BE2C (cell line): Measurements from ENCODE around the gene CACNA2D2.

ENCODE experiments used
- DNase-seq: peaks from one replicate; pipeline ENCODE4 v3.0.0-alpha.2; 2020
- H3K27me3 ChIP-seq: fragments of 250-450 bp; sonication (Bioruptor Pico); 2 replicates; pipeline ENCODE4 v1.5.1; 2020; ENCODE audit warnings: mild to moderate bottlenecking
- H3K36me3 ChIP-seq: fragments of 250-450 bp; sonication (Bioruptor Pico); 2 replicates; pipeline ENCODE4 v1.5.1; 2020; ENCODE audit warnings: mild to moderate bottlenecking
- H3K4me1 ChIP-seq: fragments of 250-450 bp; sonication (Bioruptor Pico); 2 replicates; pipeline ENCODE4 v1.5.1; 2020
- H3K4me3 ChIP-seq: 2 replicates; pipeline ENCODE4 v1.5.1; 2011; ENCODE audit warnings: low read depth, low read length
- H3K9me3 ChIP-seq: fragments of 250-450 bp; sonication (Bioruptor Pico); 2 replicates; pipeline ENCODE4 v1.5.1; 2020
- CTCF ChIP-seq: IDR thresholded peaks from 2 replicates; pipeline ENCODE4 v1.5.1; 2012; ENCODE audit warnings: mild to moderate bottlenecking, low read depth, low read length

Gene CACNA2D2

GRCh38 chr3:50479523-50479922 lies 23.9 kb downstream of the CACNA2D2 start:
- no peaks in the 10 kb centered on the region for H3K9me3 ChIP-seq
- H3K4me3 ChIP-seq: no peak overlapping the region
- no peaks in the 10 kb centered on the region for H3K36me3 ChIP-seq
- H3K27me3 ChIP-seq: no peaks in the 10 kb centered on the region
- TF ChIP-seq CTCF: no peak
- no peak for DNase-seq
- H3K4me1 ChIP-seq: no peaks in the 10 kb centered on the region

GRCh38 chr3:50478671-50479260 lies 24.7 kb downstream of the CACNA2D2 start:
- Histone ChIP-seq H3K4me1 (no peaks in the 10 kb centered on the region), H3K27me3 (no peaks in the 10 kb centered on the region), H3K4me3 (no peak overlapping the region), H3K36me3 (no peaks in the 10 kb centered on the region), H3K9me3 (no peaks in the 10 kb centered on the region)
- no peak for DNase-seq
- no peak for TF ChIP-seq CTCF

- no peaks in the 10 kb centered on the region for H3K9me3 ChIP-seq
- no peaks in the 10 kb centered on the region for H3K27me3 ChIP-seq
- no peaks in the 10 kb centered on the region for H3K4me1 ChIP-seq
- no peak overlapping the region for H3K4me3 ChIP-seq
- H3K36me3 ChIP-seq: no peaks in the 10 kb centered on the region
- DNase-seq: no peak
- no peak for TF ChIP-seq CTCF
Observed at GRCh38 chr3:50478051-50478450, 25.4 kb downstream of the CACNA2D2 start.

GRCh38 chr3:50475348-50475747 lies 28.1 kb downstream of the CACNA2D2 start:
- TF ChIP-seq CTCF: no peak
- no peak overlapping the region for H3K4me3 ChIP-seq

GRCh38 chr3:50474717-50475116 lies 28.7 kb downstream of the CACNA2D2 start:
- Histone ChIP-seq H3K9me3 (no peaks in the 10 kb centered on the region), H3K27me3 (no peaks in the 10 kb centered on the region), H3K4me3 (no peak overlapping the region), H3K36me3 (no peaks in the 10 kb centered on the region), H3K4me1 (no peaks in the 10 kb centered on the region)
- no peak for TF ChIP-seq CTCF
- no peak for DNase-seq

More at GRCh38 chr3:50475348-50475747, 28.1 kb downstream of the CACNA2D2 start:
- H3K4me1 ChIP-seq: no peaks in the 10 kb centered on the region
- no peaks in the 10 kb centered on the region for H3K9me3 ChIP-seq
- DNase-seq: no peak
- no peaks in the 10 kb centered on the region for H3K27me3 ChIP-seq
- no peaks in the 10 kb centered on the region for H3K36me3 ChIP-seq

GRCh38 chr3:50473768-50474167 lies 29.7 kb downstream of the CACNA2D2 start:
- Histone ChIP-seq H3K4me3 (no peak overlapping the region), H3K27me3 (no peaks in the 10 kb centered on the region), H3K9me3 (no peaks in the 10 kb centered on the region), H3K4me1 (no peaks in the 10 kb centered on the region), H3K36me3 (no peaks in the 10 kb centered on the region)
- no peak for DNase-seq
- no peak for TF ChIP-seq CTCF
